Lower leg skin (tissue), 3 donors: ENCODE results near the gene PTPN1.

Experiments
- CTCF ChIP-seq, 3 donors: fragments of 450-650 bp; IDR thresholded peaks; one replicate each; pipeline ENCODE4 v1.5.1; 2016; ENCODE audit warnings: antibody characterized with exemption in 3 of 3, mild to moderate bottlenecking in 3 of 3, moderate library complexity in 2 of 3
- POLR2A ChIP-seq, 2 donors: fragments of 450-650 bp; IDR thresholded peaks; one replicate each; pipeline ENCODE4 v1.6.1; 2016 to 2017; ENCODE audit warnings: antibody characterized with exemption in 2 of 2, mild to moderate bottlenecking in 1 of 2, moderate library complexity in 1 of 2

- TF ChIP-seq CTCF (IDR thresholded peaks at IDR 0.05) = no peak
- TF ChIP-seq POLR2A (IDR thresholded peaks at IDR 0.05) = no peak
Observed at GRCh38 chr20:50618537-50618936, 108.4 kb downstream of the PTPN1 start.
